Upper lobe of right lung (tissue), 1 donor: ENCODE data around the gene OR6C76. TPM values are rescaled to one million over a fixed set of nuclear protein-coding genes. Genes with fewer than 3 reads are reported as not detected.
"Not testable (repeated sequence)": the region's sequence is repeated elsewhere in the genome, so short reads cannot be mapped to it uniquely, and the experiment has no call there.

Experiments used
- ATAC-seq: fragments of 200-7000 bp; cut with Tn5 transposase; one replicate; pipeline ENCODE4 v1.9.1; 2020; ENCODE audit warnings: mild to moderate bottlenecking, moderate library complexity
- DNase-seq: peaks from one replicate; pipeline ENCODE4 v3.0.0-alpha.2; 2020
- H3K27ac ChIP-seq: fragments of 200-600 bp; one replicate; pipeline ENCODE4 v1.8.0; 2022
- H3K27me3 ChIP-seq: fragments of 200-600 bp; one replicate; pipeline ENCODE4 v1.8.0; 2022; ENCODE audit warnings: mild to moderate bottlenecking
- H3K36me3 ChIP-seq: fragments of 200-600 bp; one replicate; pipeline ENCODE4 v1.8.0; 2022
- H3K4me1 ChIP-seq: fragments of 200-600 bp; one replicate; pipeline ENCODE4 v1.8.0; 2022
- H3K4me3 ChIP-seq: fragments of 200-600 bp; one replicate; pipeline ENCODE4 v1.8.0; 2022; ENCODE audit warnings: mild to moderate bottlenecking
- H3K9me3 ChIP-seq: fragments of 200-600 bp; one replicate; pipeline ENCODE4 v1.8.0; 2022
- intact Hi-C: fragments of 100-400 bp; cut with DNase I; formaldehyde crosslinking; loops from one replicate; pipeline ENCODE4 v1.11.0; 2022
- total RNA-seq: library from RNA; stranded (reverse); fragmentation: NEBNext Ultra II Directional; extraction: Animal tissue kit (Norgen Biotek cat#: 25700); gene quantifications from one replicate; pipeline ENCODE4 v1.2.1, GENCODE V29; 2021
- TF ChIP-seq, protein P1 (sequence below): fragments of 200-600 bp; IDR thresholded peaks from one replicate; pipeline ENCODE4 v1.8.0; 2022; ENCODE audit warnings: antibody characterized with exemption
- donor health status: DM: no; HTN: yes; CAD: no; lungs with severe emphysema.

Gene OR6C76
- total RNA-seq, 1 donor from 2014 or later, result not detected

- H3K27ac ChIP-seq, result no peak overlapping the region
Observed at GRCh38 chr12:55428331-55429243, 2.5 kb downstream of the OR6C76 start.

GRCh38 chr12:55441233-55441632 lies 15.2 kb downstream of the OR6C76 start:
- H3K36me3 ChIP-seq, H3K4me3 ChIP-seq, ATAC-seq, H3K4me1 ChIP-seq, H3K9me3 ChIP-seq, H3K27ac ChIP-seq, DNase-seq, H3K27me3 ChIP-seq, intact Hi-C loops: not testable (repeated sequence)

More at GRCh38 chr12:55428331-55429243, 2.5 kb downstream of the OR6C76 start:
- TF ChIP-seq, protein P1, sequence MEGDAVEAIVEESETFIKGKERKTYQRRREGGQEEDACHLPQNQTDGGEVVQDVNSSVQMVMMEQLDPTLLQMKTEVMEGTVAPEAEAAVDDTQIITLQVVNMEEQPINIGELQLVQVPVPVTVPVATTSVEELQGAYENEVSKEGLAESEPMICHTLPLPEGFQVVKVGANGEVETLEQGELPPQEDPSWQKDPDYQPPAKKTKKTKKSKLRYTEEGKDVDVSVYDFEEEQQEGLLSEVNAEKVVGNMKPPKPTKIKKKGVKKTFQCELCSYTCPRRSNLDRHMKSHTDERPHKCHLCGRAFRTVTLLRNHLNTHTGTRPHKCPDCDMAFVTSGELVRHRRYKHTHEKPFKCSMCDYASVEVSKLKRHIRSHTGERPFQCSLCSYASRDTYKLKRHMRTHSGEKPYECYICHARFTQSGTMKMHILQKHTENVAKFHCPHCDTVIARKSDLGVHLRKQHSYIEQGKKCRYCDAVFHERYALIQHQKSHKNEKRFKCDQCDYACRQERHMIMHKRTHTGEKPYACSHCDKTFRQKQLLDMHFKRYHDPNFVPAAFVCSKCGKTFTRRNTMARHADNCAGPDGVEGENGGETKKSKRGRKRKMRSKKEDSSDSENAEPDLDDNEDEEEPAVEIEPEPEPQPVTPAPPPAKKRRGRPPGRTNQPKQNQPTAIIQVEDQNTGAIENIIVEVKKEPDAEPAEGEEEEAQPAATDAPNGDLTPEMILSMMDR, result no peak
- ATAC-seq (no peak), DNase-seq (no peak)
- H3K4me3 ChIP-seq, result no peak overlapping the region
- no peaks in the 10 kb centered on the region for H3K9me3 ChIP-seq
- H3K36me3 ChIP-seq, result no peaks in the 10 kb centered on the region
- intact Hi-C loops, result no loop called here
- H3K27me3 ChIP-seq, result no peaks in the 10 kb centered on the region
- H3K4me1 ChIP-seq, result no peaks in the 10 kb centered on the region

- intact Hi-C loops, result no loop called here
Observed at GRCh38 chr12:55443776-55444175, 17.7 kb downstream of the OR6C76 start, which contains the start of gene OR6C2. TSS of gene OR6C2 (plus strand) at chr12:55444076. CDS start at chr12:55452214, 8,138 bp downstream.

GRCh38 chr12:55445357-55445756 lies 19.3 kb downstream of the OR6C76 start:
- TF ChIP-seq, protein P1, result no peak
- intact Hi-C loops, result no loop called here
- no peak for ATAC-seq

More at GRCh38 chr12:55443776-55444175, 17.7 kb downstream of the OR6C76 start, which contains the start of gene OR6C2:
- TF ChIP-seq, protein P1, result no peak
- no peaks in the 10 kb centered on the region for H3K4me1 ChIP-seq
- no peak within 1 kb of the TSS for H3K4me3 ChIP-seq
- H3K27ac ChIP-seq, result no peak within 1 kb of the TSS
- no peaks in the 10 kb centered on the region for H3K36me3 ChIP-seq
- H3K27me3 ChIP-seq, result no peaks in the 10 kb centered on the region
- DNase-seq (no peak), ATAC-seq (no peak)
- no peaks in the 10 kb centered on the region for H3K9me3 ChIP-seq

GRCh38 chr12:55446326-55446725 lies 20.3 kb downstream of the OR6C76 start:
- no peak for ATAC-seq
- DNase-seq, result no peak

More at GRCh38 chr12:55445357-55445756, 19.3 kb downstream of the OR6C76 start:
- no peak overlapping the region for H3K27ac ChIP-seq
- H3K36me3 ChIP-seq, result no peaks in the 10 kb centered on the region
- DNase-seq, result no peak
- H3K4me3 ChIP-seq, result no peak overlapping the region
- H3K4me1 ChIP-seq, result no peaks in the 10 kb centered on the region
- H3K27me3 ChIP-seq, result no peaks in the 10 kb centered on the region
- no peaks in the 10 kb centered on the region for H3K9me3 ChIP-seq

More at GRCh38 chr12:55446326-55446725, 20.3 kb downstream of the OR6C76 start:
- intact Hi-C loops, result no loop called here
- Histone ChIP-seq H3K4me3 (no peak overlapping the region), H3K27me3 (no peaks in the 10 kb centered on the region), H3K9me3 (no peaks in the 10 kb centered on the region), H3K4me1 (no peaks in the 10 kb centered on the region), H3K36me3 (no peaks in the 10 kb centered on the region), H3K27ac (no peak overlapping the region)
- TF ChIP-seq, protein P1, result no peak
